Skeletal muscle tissue (tissue), 4 donors: ENCODE results near the gene RHOBTB1. TPM values are rescaled to one million over a fixed set of nuclear protein-coding genes. Genes with fewer than 3 reads are reported as not detected.

ENCODE experiments used
- H3K27ac ChIP-seq: one replicate; pipeline ENCODE4 v1.7.0; 2013; ENCODE audit warnings: mild to moderate bottlenecking, low read depth, low read length, inconsistent platforms
- H3K27me3 ChIP-seq, 3 donors: one replicate each; pipeline ENCODE4 v1.7.0; 2013; ENCODE audit warnings: low read length in 3 of 3; ENCODE audit not compliant: control insufficient read depth in 3 of 3, insufficient read depth in 3 of 3
- H3K36me3 ChIP-seq, 3 donors: one replicate each; pipeline ENCODE4 v1.7.0; 2013; ENCODE audit warnings: low read length in 3 of 3; ENCODE audit not compliant: control insufficient read depth in 3 of 3, insufficient read depth in 3 of 3
- H3K4me1 ChIP-seq, 3 donors: one replicate each; pipeline ENCODE4 v1.7.0; 2013; ENCODE audit warnings: low read length in 3 of 3, mild to moderate bottlenecking in 3 of 3; ENCODE audit not compliant: control insufficient read depth in 3 of 3, insufficient read depth in 3 of 3
- H3K4me3 ChIP-seq, 3 donors: one replicate each; pipeline ENCODE4 v1.7.0; 2013; ENCODE audit warnings: low read length in 3 of 3
- H3K9ac ChIP-seq, 3 donors: one replicate each; pipeline ENCODE4 v1.7.0; 2013; ENCODE audit warnings: low read length in 3 of 3, mild to moderate bottlenecking in 3 of 3, moderate library complexity in 2 of 3, low read depth in 1 of 3
- H3K9me3 ChIP-seq, 3 donors: one replicate each; pipeline ENCODE4 v1.7.0; 2013; ENCODE audit warnings: low read length in 3 of 3; ENCODE audit not compliant: control insufficient read depth in 3 of 3
- total RNA-seq: library from RNA; depleted of rRNA; stranded (reverse); fragments of >200 nt; gene quantifications from one replicate; pipeline ENCODE4 v1.2.3, GENCODE V29; 2014
- donor health status: Osteomylitis.

The RHOBTB1 gene
- total RNA-seq, 1 donor from 2014 or later: 29.2 TPM

GRCh38 chr10:60856405-60856804 is 87.6 kb downstream of the RHOBTB1 start:
- Histone ChIP-seq H3K27me3 (no peaks in the 10 kb centered on the region), H3K36me3 (no peaks in the 10 kb centered on the region), H3K9me3 (peaks cover 0 to 7% (median 2%) of the 10 kb centered on the region in 3 donors), H3K4me3 (no peak overlapping the region), H3K9ac (no peak overlapping the region), H3K27ac (no peak overlapping the region), H3K4me1 (peaks cover 22 to 40% (median 28%) of the 10 kb centered on the region in 3 donors)

- Histone ChIP-seq H3K27ac (peak overlapping the region; percentile 93), H3K9me3 (peaks cover 0 to 7% (median 2%) of the 10 kb centered on the region in 3 donors), H3K27me3 (no peaks in the 10 kb centered on the region), H3K36me3 (no peaks in the 10 kb centered on the region), H3K4me1 (peaks cover 39 to 54% (median 43%) of the 10 kb centered on the region in 3 donors), H3K4me3 (peak overlapping the region in 1 of 3 donors; percentile 30), H3K9ac (peak overlapping the region in 2 of 3 donors; percentile 10 to 21)
Measured at GRCh38 chr10:60853637-60854036, 90.3 kb downstream of the RHOBTB1 start.

DNA sequence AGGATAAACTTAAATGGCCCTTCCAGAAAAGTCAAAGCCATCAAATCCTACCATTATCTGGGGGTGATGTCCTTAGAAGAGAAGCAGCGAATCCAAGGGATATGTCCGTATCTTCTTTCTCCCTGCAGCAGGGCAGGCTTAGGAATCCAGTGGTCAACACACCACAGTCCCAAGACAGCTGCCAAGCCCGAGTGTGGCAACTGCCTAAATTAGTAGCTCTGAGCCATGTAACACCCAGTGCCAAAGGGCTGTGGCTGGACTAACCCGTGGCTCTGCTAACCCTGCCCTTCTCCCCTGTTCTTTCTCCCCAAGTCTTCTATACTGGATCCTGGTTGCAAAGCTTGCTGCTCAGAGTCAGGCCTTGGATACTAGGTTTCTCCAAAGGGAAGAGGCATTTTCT is 90.9 kb downstream of the RHOBTB1 start:
- Histone ChIP-seq H3K4me1 (peaks cover 43 to 58% (median 48%) of the 10 kb centered on the region in 3 donors), H3K36me3 (no peaks in the 10 kb centered on the region), H3K27me3 (no peaks in the 10 kb centered on the region), H3K4me3 (peak overlapping the region in 1 of 3 donors; percentile 30), H3K9ac (peak overlapping the region in 2 of 3 donors; percentile 10 to 21), H3K27ac (peak overlapping the region; percentile 93), H3K9me3 (peaks cover 0 to 7% (median 2%) of the 10 kb centered on the region in 3 donors)

DNA sequence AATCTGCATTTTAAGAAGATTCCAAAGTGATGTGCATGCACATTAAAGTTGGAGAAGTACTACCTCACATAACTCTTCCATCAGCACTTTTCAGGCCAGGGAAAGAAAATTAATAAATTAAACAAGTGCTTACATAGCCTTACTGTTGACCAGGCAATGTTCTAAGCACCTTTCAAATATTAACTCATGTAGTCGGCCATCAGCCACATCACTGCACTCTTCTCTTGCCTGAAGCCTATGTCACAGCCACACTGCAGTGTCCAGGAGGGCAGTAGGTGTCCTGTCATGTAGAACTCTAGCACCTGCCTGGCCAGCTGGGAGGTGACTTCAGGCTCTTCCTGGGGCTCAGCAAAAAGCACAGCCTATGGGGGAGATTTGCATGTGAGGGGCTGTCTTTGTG is 94.2 kb downstream of the RHOBTB1 start:
- H3K9ac ChIP-seq: peak overlapping the region in 1 of 3 donors; percentile 65
- no peaks in the 10 kb centered on the region for H3K36me3 ChIP-seq
- no peaks in the 10 kb centered on the region for H3K27me3 ChIP-seq
- H3K9me3 ChIP-seq: no peaks in the 10 kb centered on the region
- peak overlapping the region; percentile 93 for H3K27ac ChIP-seq
- peaks cover 43 to 53% (median 52%) of the 10 kb centered on the region in 3 donors for H3K4me1 ChIP-seq
- H3K4me3 ChIP-seq: no peak overlapping the region

DNA sequence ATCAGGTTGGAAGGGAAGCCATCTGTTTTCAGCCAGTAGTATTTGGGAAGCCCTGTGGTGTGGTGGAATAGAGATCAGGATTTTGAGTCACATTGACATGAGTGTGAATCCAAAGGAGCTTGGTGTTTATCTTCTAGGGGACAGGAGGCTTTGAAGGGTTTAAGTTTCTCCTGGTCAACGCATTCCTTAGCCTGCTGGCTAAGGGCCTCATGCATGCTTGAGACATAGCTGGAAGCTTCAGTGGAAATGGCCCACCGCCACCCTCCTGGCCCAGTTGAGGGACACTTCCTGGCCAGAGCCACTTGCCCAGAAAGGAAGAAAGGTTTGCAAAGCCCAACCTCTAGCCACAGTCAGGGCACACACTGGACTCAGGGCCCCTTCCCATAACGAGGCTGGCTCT is 94.8 kb downstream of the RHOBTB1 start:
- Histone ChIP-seq H3K9me3 (no peaks in the 10 kb centered on the region), H3K36me3 (no peaks in the 10 kb centered on the region), H3K27me3 (no peaks in the 10 kb centered on the region), H3K27ac (peak overlapping the region; percentile 93), H3K9ac (peak overlapping the region; percentile 35 to 79 (median 65)), H3K4me1 (peaks cover 43 to 50% (median 47%) of the 10 kb centered on the region in 3 donors), H3K4me3 (no peak overlapping the region)

GRCh38 chr10:60848680-60849079 is 95.3 kb downstream of the RHOBTB1 start:
- Histone ChIP-seq H3K9me3 (no peaks in the 10 kb centered on the region), H3K27ac (peak overlapping the region; percentile 93), H3K9ac (peak overlapping the region; percentile 62 to 79 (median 73)), H3K27me3 (no peaks in the 10 kb centered on the region), H3K4me3 (peak overlapping the region; percentile 5 to 54 (median 11)), H3K36me3 (no peaks in the 10 kb centered on the region), H3K4me1 (peaks cover 37 to 45% (median 42%) of the 10 kb centered on the region in 3 donors)

GRCh38 chr10:60848126-60848525 is 95.9 kb downstream of the RHOBTB1 start:
- Histone ChIP-seq H3K9ac (peak overlapping the region; percentile 62 to 79 (median 73)), H3K9me3 (no peaks in the 10 kb centered on the region), H3K4me1 (peaks cover 32 to 39% (median 36%) of the 10 kb centered on the region in 3 donors), H3K27ac (peak overlapping the region; percentile 93), H3K4me3 (peak overlapping the region; percentile 5 to 54 (median 11)), H3K36me3 (no peaks in the 10 kb centered on the region), H3K27me3 (no peaks in the 10 kb centered on the region)

DNA sequence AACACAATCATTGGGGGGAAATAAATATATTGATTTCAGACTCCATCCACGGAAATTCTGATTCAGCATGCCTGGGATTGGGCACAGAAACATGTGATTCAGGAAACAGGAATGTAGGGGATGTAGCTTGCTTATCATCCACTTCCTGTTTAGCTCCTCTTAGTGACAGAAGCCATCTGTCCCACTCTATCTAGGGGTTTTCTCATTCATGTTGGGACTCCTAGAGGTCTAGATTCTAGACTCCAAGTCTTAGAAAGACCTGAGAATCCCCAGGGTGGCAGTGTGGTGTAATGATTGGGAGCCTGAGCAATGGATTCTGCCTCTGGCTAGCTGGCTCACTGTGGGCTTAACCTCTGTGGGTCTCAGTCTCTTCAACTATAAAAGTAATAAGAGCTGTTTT is 97.8 kb downstream of the RHOBTB1 start:
- Histone ChIP-seq H3K4me3 (no peak overlapping the region), H3K27me3 (no peaks in the 10 kb centered on the region), H3K9me3 (no peaks in the 10 kb centered on the region), H3K27ac (no peak overlapping the region), H3K4me1 (peaks cover 21 to 25% (median 21%) of the 10 kb centered on the region in 3 donors), H3K9ac (no peak overlapping the region), H3K36me3 (no peaks in the 10 kb centered on the region)

DNA sequence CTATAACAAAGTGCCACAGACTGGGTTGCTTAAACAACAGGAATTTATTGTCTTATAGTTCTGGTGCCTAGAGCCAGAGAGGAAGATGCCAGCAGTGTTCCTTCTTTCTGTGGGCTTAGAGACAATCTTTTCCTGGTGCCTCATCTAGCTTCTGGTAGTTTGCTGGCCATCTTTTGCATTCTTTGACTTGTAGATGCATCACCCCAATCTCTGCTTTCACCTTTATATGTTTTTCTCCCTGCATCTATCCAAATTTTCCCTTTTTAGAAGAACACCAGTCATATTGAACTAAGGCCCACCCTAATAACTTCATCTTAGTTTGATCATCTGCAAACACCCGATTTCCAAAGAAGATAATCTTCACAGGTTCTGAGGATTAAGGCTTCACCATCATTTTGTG is 98.9 kb downstream of the RHOBTB1 start:
- H3K27ac ChIP-seq: no peak overlapping the region
- H3K9me3 ChIP-seq: no peaks in the 10 kb centered on the region
- H3K4me3 ChIP-seq: no peak overlapping the region
- no peaks in the 10 kb centered on the region for H3K36me3 ChIP-seq
- H3K27me3 ChIP-seq: no peaks in the 10 kb centered on the region
- peaks cover 18 to 22% (median 20%) of the 10 kb centered on the region in 3 donors for H3K4me1 ChIP-seq
- no peak overlapping the region for H3K9ac ChIP-seq

DNA sequence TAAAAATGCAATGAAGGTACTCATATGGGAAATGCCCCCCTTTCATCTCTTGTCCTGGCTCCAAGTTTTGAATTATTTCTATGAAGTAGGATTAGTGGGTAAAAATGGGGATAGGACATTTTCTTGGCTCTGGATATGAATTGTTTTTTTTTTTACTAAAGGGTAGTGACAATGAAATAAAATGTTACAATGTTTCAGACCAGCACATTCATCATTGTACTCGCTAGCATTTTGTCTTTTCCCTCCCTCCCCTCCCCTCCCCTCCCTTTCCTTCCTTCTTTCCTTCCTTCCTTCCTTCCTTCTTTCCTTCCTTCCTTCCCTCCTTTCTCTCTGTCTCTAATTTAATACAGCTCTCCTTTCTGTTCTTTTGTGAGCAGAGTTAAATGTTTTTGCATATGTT is 101.3 kb downstream of the RHOBTB1 start:
- H3K4me1 ChIP-seq: peaks cover 0 to 4% (median 0%) of the 10 kb centered on the region in 3 donors
- no peak overlapping the region for H3K27ac ChIP-seq
- H3K27me3 ChIP-seq: no peaks in the 10 kb centered on the region
- H3K4me3 ChIP-seq: no peak overlapping the region
- no peaks in the 10 kb centered on the region for H3K36me3 ChIP-seq
- no peaks in the 10 kb centered on the region for H3K9me3 ChIP-seq
- H3K9ac ChIP-seq: no peak overlapping the region
